ENCODE data around the gene C6orf52.

C6orf52 gene

GRCh38 chr6:10694302-10695085, at the start of gene C6orf52, which contains the start of gene PAK1IP1:
Gene C6orf52, minus strand, starts transcription at chr6:10694616. Its CDS starts 7,066 bp downstream, at chr6:10687550.
Gene PAK1IP1, plus strand, starts transcription at chr6:10694972. Its CDS starts 14 bp downstream, at chr6:10694986.
- H3K36me3 ChIP-seq (ENCODE audit: control insufficient read depth in 2 of 2, insufficient read depth in 1 of 2, low read length in 2 of 2): peaks cover 13 to 27% of the 10 kb centered on the region in 2 experiments; a peak in 2 of 3 replicates
- ChIA-PET CTCF (interaction anchor here (0.6 to 0.7 kb wide), 2 partner anchors 191 to 1865 kb away, joined by 3 to 4 read pairs; no protein-coding TSS in a partner anchor), POLR2A (interaction anchor here (0.5 to 2.4 kb wide), 22 partner anchors 17 to 1429 kb away, joined by 3 to 50 read pairs (median 4); partner anchors contain the start of genes GCNT2, SYCP2L, TMEM14B and TMEM14C)
- no peaks in the 10 kb centered on the region for H3K9me3 ChIP-seq (ENCODE audit: control insufficient read depth, insufficient read depth, low read depth, low read length)
- H3K27ac ChIP-seq (ENCODE audit: extremely low read depth, low read depth, low read length): peak within 1 kb of the TSS; percentile 85
- H3K4me1 ChIP-seq (ENCODE audit: control insufficient read depth, insufficient read depth, low read length): peaks cover 4% of the 10 kb centered on the region; the same call in 1 of the 2 replicates
- H3K4me3 ChIP-seq (ENCODE audit: low read depth, low read length): peak within 1 kb of the TSS; percentile 92
- TF ChIP-seq ZNF174 (tag by site-specific recombination; IDR thresholded peaks at IDR 0.05): no peak
- TF ChIP-seq ZNF112 (tag by site-specific recombination; IDR thresholded peaks at IDR 0.05): no peak
- peak; percentile 74 for TF ChIP-seq ZBTB26 (tag by site-specific recombination; optimal IDR thresholded peaks at IDR 0.05)
- TF ChIP-seq ZNF501 (tag by site-specific recombination; IDR thresholded peaks at IDR 0.05): peak; percentile 65; the same call in 1 of the 2 replicates
- peak; percentile 57; the same call in 1 of the 2 replicates for TF ChIP-seq YY1 (tag by site-specific recombination; IDR thresholded peaks at IDR 0.05)
- TF ChIP-seq ZNF350 (tag by site-specific recombination; IDR thresholded peaks at IDR 0.05): no peak
- TF ChIP-seq WT1 (tag by site-specific recombination; IDR thresholded peaks at IDR 0.05): no peak; the same call in none of the 2 replicates
- no peak for TF ChIP-seq ZNF391 (tag by site-specific recombination; IDR thresholded peaks at IDR 0.05; ENCODE audit: borderline replicate concordance, low read depth)
- no peak for TF ChIP-seq ZSCAN4 (tag by site-specific recombination; IDR thresholded peaks at IDR 0.05)
- no peak for TF ChIP-seq PRDM6 (tag by site-specific recombination; IDR thresholded peaks at IDR 0.05)
- no peak for TF ChIP-seq ZNF626 (tag by site-specific recombination; IDR thresholded peaks at IDR 0.05)
- peak; percentile 87 for TF ChIP-seq ZNF558 (tag by site-specific recombination; IDR thresholded peaks at IDR 0.05)
- TF ChIP-seq ZFHX2 (tag by site-specific recombination; conservative IDR thresholded peaks at IDR 0.05): no peak
- no peak for TF ChIP-seq ZNF704 (tag by site-specific recombination; IDR thresholded peaks at IDR 0.05)
- TF ChIP-seq SCRT2 (tag by site-specific recombination; IDR thresholded peaks at IDR 0.05): no peak
- no peak for TF ChIP-seq ZNF423 (tag by site-specific recombination; IDR thresholded peaks at IDR 0.05)
- TF ChIP-seq ZNF37A (tag by site-specific recombination; IDR thresholded peaks at IDR 0.05): no peak
- peak; percentile 97 for TF ChIP-seq ZNF324 (tag by site-specific recombination; IDR thresholded peaks at IDR 0.05)
- no peak for TF ChIP-seq ZNF548 (tag by site-specific recombination; IDR thresholded peaks at IDR 0.05)
- TF ChIP-seq MEIS1 (CRISPR knock-in tag; IDR thresholded peaks at IDR 0.05; ENCODE audit: borderline replicate concordance): no peak
- TF ChIP-seq ZFP37 (tag by site-specific recombination; IDR thresholded peaks at IDR 0.05): no peak
- peak; percentile 100 for TF ChIP-seq ZNF362 (tag by site-specific recombination; IDR thresholded peaks at IDR 0.05)
- TF ChIP-seq ZNF16 (tag by site-specific recombination; IDR thresholded peaks at IDR 0.05; ENCODE audit: low read depth): no peak
- no peak for TF ChIP-seq ZSCAN23 (tag by site-specific recombination; IDR thresholded peaks at IDR 0.05)
- no peak for TF ChIP-seq ZNF544 (tag by site-specific recombination; IDR thresholded peaks at IDR 0.05)
- no peak for TF ChIP-seq ZNF768 (tag by site-specific recombination; IDR thresholded peaks at IDR 0.05)
- TF ChIP-seq ZNF610 (tag by site-specific recombination; IDR thresholded peaks at IDR 0.05; ENCODE audit: borderline replicate concordance): peak; percentile 85
- peak; percentile 53; the same call in 1 of the 2 replicates for TF ChIP-seq ZSCAN18 (tag by site-specific recombination; IDR thresholded peaks at IDR 0.05)
- TF ChIP-seq SP2 (tag by site-specific recombination; IDR thresholded peaks at IDR 0.05): peak; percentile 92
